ENCODE measurements around the gene RYR3.
"Not testable (repeated sequence)": the region's sequence is repeated elsewhere in the genome, so short reads cannot be mapped to it uniquely, and the experiment has no call there.

Gene RYR3

GRCh38 chr15:33526532-33526931 lies 215.8 kb downstream of the RYR3 start:
- DNase-seq: no peak

GRCh38 chr15:33533197-33533596 lies 222.4 kb downstream of the RYR3 start:
- no peak for DNase-seq

GRCh38 chr15:33534642-33535041 lies 223.9 kb downstream of the RYR3 start:
- no peak for DNase-seq

GRCh38 chr15:33535135-33535534 lies 224.4 kb downstream of the RYR3 start:
- DNase-seq: no peak

- no peak for DNase-seq
Measured at GRCh38 chr15:33539825-33540573, 229.2 kb downstream of the RYR3 start.

GRCh38 chr15:33543957-33544356 lies 233.2 kb downstream of the RYR3 start:
- DNase-seq: no peak

- DNase-seq: no peak
Measured at GRCh38 chr15:33545866-33546265, 235.1 kb downstream of the RYR3 start.

- DNase-seq: peak; percentile 2
Measured at GRCh38 chr15:33547876-33548275, 237.1 kb downstream of the RYR3 start.

GRCh38 chr15:33551860-33552259 lies 241.1 kb downstream of the RYR3 start:
- no peak for DNase-seq

GRCh38 chr15:33553157-33553556 lies 242.4 kb downstream of the RYR3 start:
- DNase-seq: no peak

GRCh38 chr15:33559207-33559890 lies 248.6 kb downstream of the RYR3 start:
- DNase-seq: no peak

GRCh38 chr15:33561407-33561806 lies 250.6 kb downstream of the RYR3 start:
- DNase-seq: no peak

- DNase-seq: no peak
Measured at GRCh38 chr15:33561967-33562366, 251.2 kb downstream of the RYR3 start.

- no peak for DNase-seq
Measured at GRCh38 chr15:33565094-33565493, 254.3 kb downstream of the RYR3 start.

- no peak for DNase-seq
Measured at GRCh38 chr15:33567652-33568051, 256.9 kb downstream of the RYR3 start.

GRCh38 chr15:33569036-33569435 lies 258.3 kb downstream of the RYR3 start:
- DNase-seq: no peak

- DNase-seq: not testable (repeated sequence)
Measured at GRCh38 chr15:33577911-33578310, 267.1 kb downstream of the RYR3 start.

GRCh38 chr15:33580526-33580925 lies 269.8 kb downstream of the RYR3 start:
- no peak for DNase-seq

GRCh38 chr15:33581032-33581431 lies 270.3 kb downstream of the RYR3 start:
- no peak for DNase-seq

- no peak for DNase-seq
Measured at GRCh38 chr15:33584797-33585196, 274.0 kb downstream of the RYR3 start.

- DNase-seq: no peak
Measured at GRCh38 chr15:33586786-33587697, 276.3 kb downstream of the RYR3 start.

GRCh38 chr15:33587773-33588172 lies 277.0 kb downstream of the RYR3 start:
- DNase-seq: no peak

GRCh38 chr15:33592864-33593263 lies 282.1 kb downstream of the RYR3 start:
- no peak for DNase-seq
